Measurements from ENCODE around the gene NR2F6.
A peak's percentile ranks its signal among the peaks of the same experiment; 100 is the strongest.

Gene NR2F6

GRCh38 chr19:17237747-17238706 lies 7.7 kb downstream of the NR2F6 start:
- no peak for FAIRE-seq

- FAIRE-seq = no peak
Observed at GRCh38 chr19:17236811-17237543, 8.7 kb downstream of the NR2F6 start.

GRCh38 chr19:17235971-17236777 lies 9.5 kb downstream of the NR2F6 start:
- no peak for FAIRE-seq

GRCh38 chr19:17235300-17235970 lies 10.3 kb downstream of the NR2F6 start:
- FAIRE-seq = no peak

- FAIRE-seq = peak; percentile 3
Observed at GRCh38 chr19:17234911-17235299, 10.8 kb downstream of the NR2F6 start.

GRCh38 chr19:17232258-17232657 lies 13.5 kb downstream of the NR2F6 start:
- FAIRE-seq = no peak

GRCh38 chr19:17229890-17230289 lies 15.8 kb downstream of the NR2F6 start:
- no peak for FAIRE-seq

- no peak for FAIRE-seq
Observed at GRCh38 chr19:17227798-17228367, 17.8 kb downstream of the NR2F6 start.

- peak; percentile 84 for FAIRE-seq
Observed at GRCh38 chr19:17226002-17226933, 19.5 kb downstream of the NR2F6 start, which contains the start of gene OCEL1. TSS of gene OCEL1 (plus strand) at chr19:17226226. CDS start at chr19:17226248, 22 bp downstream.

GRCh38 chr19:17225053-17225452 lies 20.7 kb downstream of the NR2F6 start:
- FAIRE-seq = no peak

GRCh38 chr19:17220207-17220758 lies 25.4 kb downstream of the NR2F6 start:
- no peak for FAIRE-seq

- FAIRE-seq = no peak
Observed at GRCh38 chr19:17219286-17219685, 26.4 kb downstream of the NR2F6 start.

- no peak for FAIRE-seq
Observed at GRCh38 chr19:17216058-17216670, 29.6 kb downstream of the NR2F6 start.

GRCh38 chr19:17215127-17215971 lies 30.4 kb downstream of the NR2F6 start, which contains the start of gene USE1:
TSS of gene USE1 (plus strand) at chr19:17215357. CDS start at chr19:17215406, 49 bp downstream.
- FAIRE-seq = no peak

GRCh38 chr19:17214508-17215126 lies 31.1 kb downstream of the NR2F6 start:
- FAIRE-seq = no peak

GRCh38 chr19:17213334-17213733 lies 32.4 kb downstream of the NR2F6 start:
- no peak for FAIRE-seq

GRCh38 chr19:17211547-17212446 lies 33.9 kb downstream of the NR2F6 start:
- no peak for FAIRE-seq

All from A204.1 (cell line).